Measurements from ENCODE around the gene UNCX.

Gene UNCX

DNA sequence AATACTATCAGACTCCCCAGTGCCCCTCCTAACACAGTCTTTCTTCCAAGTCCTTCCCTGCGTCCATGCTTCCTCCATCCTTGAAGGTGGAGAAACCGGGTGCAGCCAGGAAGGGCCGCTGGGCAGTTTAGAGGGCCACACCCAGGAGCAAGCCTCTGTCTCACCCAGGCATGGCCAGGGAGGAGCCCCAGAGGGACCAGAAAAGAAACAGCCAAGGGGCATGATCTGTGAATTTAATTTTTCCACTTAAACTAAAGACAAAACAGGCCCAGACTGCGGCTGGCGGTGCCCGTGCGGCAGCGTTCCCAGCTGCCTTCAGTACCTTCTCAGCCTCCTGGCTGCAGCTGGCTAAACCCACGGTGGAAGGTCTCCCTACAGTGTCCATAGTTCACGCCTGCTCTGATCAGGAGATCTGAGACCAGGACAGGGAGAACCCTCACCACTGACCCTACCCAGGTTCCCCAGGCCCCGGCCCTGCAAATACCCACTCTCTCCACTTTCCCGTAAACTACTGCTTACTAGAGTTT lies 12.9 kb downstream of the UNCX start:
- TF ChIP-seq, protein P1, sequence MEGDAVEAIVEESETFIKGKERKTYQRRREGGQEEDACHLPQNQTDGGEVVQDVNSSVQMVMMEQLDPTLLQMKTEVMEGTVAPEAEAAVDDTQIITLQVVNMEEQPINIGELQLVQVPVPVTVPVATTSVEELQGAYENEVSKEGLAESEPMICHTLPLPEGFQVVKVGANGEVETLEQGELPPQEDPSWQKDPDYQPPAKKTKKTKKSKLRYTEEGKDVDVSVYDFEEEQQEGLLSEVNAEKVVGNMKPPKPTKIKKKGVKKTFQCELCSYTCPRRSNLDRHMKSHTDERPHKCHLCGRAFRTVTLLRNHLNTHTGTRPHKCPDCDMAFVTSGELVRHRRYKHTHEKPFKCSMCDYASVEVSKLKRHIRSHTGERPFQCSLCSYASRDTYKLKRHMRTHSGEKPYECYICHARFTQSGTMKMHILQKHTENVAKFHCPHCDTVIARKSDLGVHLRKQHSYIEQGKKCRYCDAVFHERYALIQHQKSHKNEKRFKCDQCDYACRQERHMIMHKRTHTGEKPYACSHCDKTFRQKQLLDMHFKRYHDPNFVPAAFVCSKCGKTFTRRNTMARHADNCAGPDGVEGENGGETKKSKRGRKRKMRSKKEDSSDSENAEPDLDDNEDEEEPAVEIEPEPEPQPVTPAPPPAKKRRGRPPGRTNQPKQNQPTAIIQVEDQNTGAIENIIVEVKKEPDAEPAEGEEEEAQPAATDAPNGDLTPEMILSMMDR (IDR thresholded peaks at IDR 0.05; ENCODE audit: borderline replicate concordance, control extremely low read depth, extremely low read depth, insufficient read depth, missing control alignments), result no peak
- in situ Hi-C loops (cut with MboI; ENCODE audit: low sequenced_read_pairs, unreplicated experiment), result no loop called here
- no peak for DNase-seq (ENCODE audit: low spot score)

DNA sequence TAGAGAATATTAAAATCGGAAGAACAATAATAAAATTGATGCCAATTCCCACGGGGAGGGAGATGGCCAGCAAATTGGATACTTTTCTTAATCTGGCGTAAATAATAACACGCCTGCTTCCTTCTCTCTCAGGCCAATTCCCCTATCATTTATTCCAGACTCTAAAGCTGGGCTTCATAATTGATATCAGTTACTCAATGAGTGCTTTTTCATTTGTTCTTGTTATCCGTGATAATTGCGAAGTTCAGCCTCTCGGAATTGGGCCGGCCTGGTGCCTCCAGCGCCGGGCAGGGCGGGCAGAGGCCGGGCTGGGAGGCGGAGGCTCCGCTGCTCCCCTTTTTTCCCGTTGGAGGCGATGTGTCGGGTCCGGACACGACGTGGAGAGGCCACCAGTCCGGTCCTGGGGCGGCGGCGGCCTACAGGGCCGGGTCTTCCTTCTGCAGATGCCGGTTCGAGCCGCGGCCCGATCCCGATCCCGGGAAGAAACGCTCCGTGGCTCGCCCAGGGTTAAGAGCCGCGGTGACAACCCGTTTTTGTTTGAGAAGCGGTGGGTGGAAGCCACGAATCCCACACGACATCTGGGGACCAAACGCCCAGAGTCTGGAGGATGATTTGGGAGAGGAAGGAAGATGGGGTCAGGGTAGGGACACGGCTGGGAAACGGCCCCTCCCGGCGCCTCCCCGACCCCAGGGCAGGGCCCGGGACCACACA lies 13.6 kb downstream of the UNCX start:
- TF ChIP-seq, protein P1 (IDR thresholded peaks at IDR 0.05; ENCODE audit: borderline replicate concordance, control extremely low read depth, extremely low read depth, insufficient read depth, missing control alignments), result no peak
- in situ Hi-C loops (cut with MboI; ENCODE audit: low sequenced_read_pairs, unreplicated experiment), result no loop called here
- DNase-seq (ENCODE audit: low spot score), result no peak

DNA sequence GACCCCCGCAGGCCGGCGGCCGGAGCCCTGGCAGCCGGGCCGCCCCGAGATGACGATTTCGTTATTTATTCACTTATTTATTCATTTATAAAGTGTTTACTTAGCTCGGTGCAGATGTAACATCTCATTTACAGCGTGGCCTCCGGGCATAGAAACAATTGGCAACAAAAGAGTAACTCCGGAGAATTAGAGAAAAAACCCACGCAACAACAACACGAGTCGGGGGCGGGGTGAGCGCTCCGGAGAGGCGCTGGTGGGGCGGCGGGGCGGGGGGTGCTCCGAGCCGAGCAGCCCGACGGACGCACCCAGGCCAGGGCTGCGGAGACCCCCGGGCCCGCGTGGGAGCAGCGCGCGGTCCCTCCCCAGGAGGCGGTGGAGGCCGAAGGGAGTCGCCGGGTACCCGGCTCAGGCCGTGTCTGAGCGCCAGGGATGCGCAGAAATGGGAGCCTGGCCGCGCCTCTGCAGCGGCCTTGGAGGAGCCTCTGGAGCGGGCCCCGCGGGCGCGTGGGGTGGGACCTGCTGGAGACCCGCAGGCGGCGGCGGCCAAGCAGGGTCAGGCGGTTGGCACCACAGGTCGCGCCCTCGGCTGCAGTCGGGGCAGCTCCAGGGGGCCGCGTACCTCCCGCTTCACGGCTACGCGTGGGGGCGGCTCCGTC lies 14.3 kb downstream of the UNCX start:
- DNase-seq (ENCODE audit: low spot score), result no peak
- TF ChIP-seq, protein P1 (IDR thresholded peaks at IDR 0.05; ENCODE audit: borderline replicate concordance, control extremely low read depth, extremely low read depth, insufficient read depth, missing control alignments), result no peak

DNA sequence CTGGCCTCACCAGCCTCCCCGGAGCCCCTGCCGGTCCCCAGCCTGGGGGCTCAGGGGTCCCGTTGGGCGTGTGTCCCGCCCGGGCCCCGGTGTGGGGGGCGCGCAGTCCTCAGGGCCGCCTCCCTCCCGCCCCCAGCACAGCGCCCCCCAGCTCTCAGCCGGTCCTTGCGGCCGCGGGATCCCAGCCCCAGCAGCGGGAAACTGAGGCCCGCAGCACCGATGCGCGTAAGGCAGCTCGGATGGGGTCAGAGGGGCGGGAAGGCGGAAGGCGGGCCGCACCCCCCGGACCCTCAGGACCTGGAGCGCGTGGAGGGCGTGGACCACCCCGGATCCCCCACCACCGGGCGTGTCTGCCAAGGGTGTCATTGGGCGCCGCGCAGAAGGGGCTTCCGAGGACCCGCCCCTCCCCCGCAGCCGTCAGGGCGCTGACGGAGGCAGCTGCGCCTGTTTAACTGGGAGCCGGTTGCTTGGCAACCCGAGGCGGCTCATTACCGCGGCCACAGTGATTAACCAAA lies 14.9 kb downstream of the UNCX start:
- TF ChIP-seq, protein P1 (IDR thresholded peaks at IDR 0.05; ENCODE audit: borderline replicate concordance, control extremely low read depth, extremely low read depth, insufficient read depth, missing control alignments), result no peak
- no peak for DNase-seq (ENCODE audit: low spot score)
- in situ Hi-C loops (cut with MboI; ENCODE audit: low sequenced_read_pairs, unreplicated experiment), result no loop called here

More for the DNA sequence above, 14.3 kb downstream of the UNCX start:
- in situ Hi-C loops (cut with MboI; ENCODE audit: low sequenced_read_pairs, unreplicated experiment), result no loop called here

DNA sequence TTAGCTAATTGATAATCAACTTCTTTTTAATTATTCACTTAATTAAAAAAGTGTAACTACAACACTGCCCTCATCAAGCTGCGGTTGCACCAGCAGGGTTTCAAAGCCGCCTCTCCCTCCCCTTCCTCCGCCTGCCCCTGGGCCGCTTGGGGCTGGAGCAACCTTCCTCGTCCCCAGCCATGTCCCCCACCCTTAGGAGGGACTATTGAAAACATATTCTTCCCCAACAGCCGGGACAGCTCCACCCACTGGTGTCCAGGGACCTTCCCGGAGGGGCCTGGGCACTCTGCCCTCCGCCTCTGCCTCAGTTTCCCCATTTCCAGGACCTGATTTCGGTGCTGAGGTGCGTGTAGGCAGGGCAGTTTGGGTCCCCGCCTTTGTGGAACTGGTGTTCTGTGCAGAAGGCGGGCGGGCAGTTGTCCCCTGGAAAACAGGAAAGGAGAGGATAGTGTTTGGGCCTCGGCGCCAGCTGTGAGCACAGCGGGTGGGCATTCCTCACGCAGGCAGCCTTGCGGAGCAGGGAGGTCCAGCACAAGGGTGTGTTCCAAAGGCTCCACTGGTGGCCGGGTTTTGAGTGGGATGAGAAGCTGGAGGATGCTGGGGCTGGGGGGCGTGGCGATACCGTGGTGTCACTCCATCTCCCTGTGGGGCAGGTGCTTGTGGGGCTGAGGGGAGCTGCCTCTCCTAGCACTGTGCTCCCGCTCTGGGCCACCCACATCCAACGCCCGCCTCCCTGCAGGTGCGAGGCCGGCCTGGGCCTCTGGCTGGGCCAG lies 15.7 kb downstream of the UNCX start:
- in situ Hi-C loops (cut with MboI; ENCODE audit: low sequenced_read_pairs, unreplicated experiment), result no loop called here
- DNase-seq (ENCODE audit: low spot score), result no peak
- TF ChIP-seq, protein P1 (IDR thresholded peaks at IDR 0.05; ENCODE audit: borderline replicate concordance, control extremely low read depth, extremely low read depth, insufficient read depth, missing control alignments), result no peak

DNA sequence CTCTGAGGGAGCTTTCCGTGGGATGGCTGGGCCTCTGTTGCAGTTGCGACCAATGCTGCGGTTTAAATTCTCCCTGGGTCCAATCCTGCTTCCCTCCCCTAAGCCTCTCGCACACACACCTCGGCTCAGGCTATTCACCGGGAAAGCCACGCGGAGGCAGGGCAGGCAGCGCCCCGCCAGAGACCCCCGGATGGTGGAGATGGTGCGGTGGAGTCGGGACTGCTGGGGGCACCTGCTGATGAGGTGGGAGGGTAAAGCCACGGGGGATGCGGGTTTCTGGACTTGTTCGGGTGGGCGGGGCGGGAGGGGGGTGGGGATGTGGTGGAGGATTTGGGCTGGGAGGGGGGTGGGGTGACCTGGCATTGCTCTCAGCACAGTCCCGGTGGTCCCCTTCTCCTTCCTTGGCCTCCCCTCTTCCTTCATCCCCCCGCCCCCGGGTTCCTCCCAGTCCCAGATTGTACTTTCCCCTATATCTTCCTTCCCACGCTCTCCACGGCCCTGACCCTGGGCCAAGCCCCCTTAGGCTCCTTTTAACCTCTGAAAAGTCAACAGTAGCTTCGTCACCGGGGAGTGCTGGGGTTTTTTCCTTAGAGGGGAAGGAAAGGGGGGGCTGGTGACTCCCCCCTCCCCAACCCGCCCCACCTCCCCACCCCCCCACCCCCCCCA lies 16.4 kb downstream of the UNCX start:
- in situ Hi-C loops (cut with MboI; ENCODE audit: low sequenced_read_pairs, unreplicated experiment), result no loop called here
- TF ChIP-seq, protein P1 (IDR thresholded peaks at IDR 0.05; ENCODE audit: borderline replicate concordance, control extremely low read depth, extremely low read depth, insufficient read depth, missing control alignments), result no peak

More for the DNA sequence above, 16.4 kb downstream of the UNCX start:
- DNase-seq (ENCODE audit: low spot score), result no peak

All from GM13976 (cell line).